Uterus (tissue), 4 donors: ENCODE results near the gene MTUS2. TPM values are rescaled to one million over a fixed set of nuclear protein-coding genes. Genes with fewer than 3 reads are reported as not detected.

Experiments
- DNase-seq, 2 donors: peaks; one replicate each; pipeline ENCODE4 v3.0.0-alpha.2; 2019 to 2020
- H3K27ac ChIP-seq, 2 donors: fragments of 200-600 bp; sonication (generic); 1 replicate in 1 of 2; 2 replicates in 1 of 2; pipeline ENCODE4 v1.5.1; 2016 to 2018
- H3K27me3 ChIP-seq, 2 donors: fragments of 200-600 bp; sonication (generic); one replicate each; pipeline ENCODE4 v1.5.1; 2018 to 2019; ENCODE audit warnings: control low read depth in 1 of 2
- H3K36me3 ChIP-seq, 2 donors: fragments of 200-600 bp; sonication (generic); one replicate each; pipeline ENCODE4 v1.5.1; 2019; ENCODE audit warnings: control low read depth in 1 of 2
- H3K4me1 ChIP-seq, 2 donors: fragments of 200-600 bp; sonication (generic); one replicate each; pipeline ENCODE4 v1.5.1; 2018 to 2019; ENCODE audit warnings: control low read depth in 1 of 2
- H3K4me3 ChIP-seq, 2 donors: fragments of 200-600 bp; sonication (generic); 1 replicate in 1 of 2; 2 replicates in 1 of 2; pipeline ENCODE4 v1.5.1; 2018 to 2019; ENCODE audit warnings: mild to moderate bottlenecking in 1 of 2
- H3K9me3 ChIP-seq, 2 donors: fragments of 200-600 bp; sonication (generic); one replicate each; pipeline ENCODE4 v1.5.1; 2019; ENCODE audit warnings: control low read depth in 1 of 2
- POLR2A ChIP-seq, 2 donors: fragments of 450-650 bp; IDR thresholded peaks; one replicate each; pipeline ENCODE4 v1.6.1; 2016; ENCODE audit warnings: antibody characterized with exemption in 2 of 2, mild to moderate bottlenecking in 1 of 2, moderate library complexity in 1 of 2
- intact Hi-C: fragments of 100-400 bp; cut with DNase I; formaldehyde crosslinking; loops from one replicate; pipeline ENCODE4 v1.15.1; 2023; ENCODE audit warnings: low total_unique reads
- total RNA-seq, 4 donors: library from RNA; depleted of rRNA in 3 of 4; stranded (reverse); fragments of >200 nt in 3 of 4; gene quantifications; one replicate each; pipeline versions ENCODE4 v1.1.0 to v1.2.4, GENCODE V29; 2014 to 2023
- TF ChIP-seq, protein P1 (sequence below), 4 experiments: fragments of 200-600 bp in 2 of 4; fragments of 450-650 bp in 2 of 4; sonication (generic) in 2 of 4; IDR thresholded peaks; one replicate each; pipeline ENCODE4 v1.5.1; 2016 to 2019; ENCODE audit warnings: antibody characterized with exemption in 4 of 4, mild to moderate bottlenecking in 2 of 4, moderate library complexity in 1 of 4
- donor health status: DM: yes; HTN: yes; CAD: no.

MTUS2 gene
- total RNA-seq, 4 donors from 2014 or later = 0.26 to 4.0 (median 3.6) TPM; not detected in 1

DNA sequence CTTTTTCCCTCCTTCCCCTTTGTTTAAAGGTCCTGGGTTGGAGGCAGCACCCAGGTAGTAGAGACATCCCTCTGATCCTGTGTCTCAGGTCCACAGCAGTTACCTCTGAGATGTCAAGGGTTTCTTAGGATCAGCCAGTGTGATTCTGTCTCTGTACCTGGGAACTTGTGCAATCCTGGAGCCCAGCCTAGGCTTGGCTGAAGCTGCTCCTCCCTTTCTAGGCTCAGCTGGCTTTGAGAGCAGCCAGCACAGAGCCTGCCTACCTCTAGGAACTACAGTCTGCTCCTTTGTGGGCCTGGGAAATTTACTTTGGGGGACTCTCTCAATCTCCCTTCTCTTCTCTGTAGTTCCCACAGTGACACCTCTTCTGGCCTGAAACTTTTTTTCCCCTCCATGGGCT, 171.6 kb downstream of the MTUS2 start:
- H3K4me3 ChIP-seq = no peak overlapping the region
- intact Hi-C loops = no loop called here
- H3K9me3 ChIP-seq = no peaks in the 10 kb centered on the region
- no peak for DNase-seq
- TF ChIP-seq, protein P1, sequence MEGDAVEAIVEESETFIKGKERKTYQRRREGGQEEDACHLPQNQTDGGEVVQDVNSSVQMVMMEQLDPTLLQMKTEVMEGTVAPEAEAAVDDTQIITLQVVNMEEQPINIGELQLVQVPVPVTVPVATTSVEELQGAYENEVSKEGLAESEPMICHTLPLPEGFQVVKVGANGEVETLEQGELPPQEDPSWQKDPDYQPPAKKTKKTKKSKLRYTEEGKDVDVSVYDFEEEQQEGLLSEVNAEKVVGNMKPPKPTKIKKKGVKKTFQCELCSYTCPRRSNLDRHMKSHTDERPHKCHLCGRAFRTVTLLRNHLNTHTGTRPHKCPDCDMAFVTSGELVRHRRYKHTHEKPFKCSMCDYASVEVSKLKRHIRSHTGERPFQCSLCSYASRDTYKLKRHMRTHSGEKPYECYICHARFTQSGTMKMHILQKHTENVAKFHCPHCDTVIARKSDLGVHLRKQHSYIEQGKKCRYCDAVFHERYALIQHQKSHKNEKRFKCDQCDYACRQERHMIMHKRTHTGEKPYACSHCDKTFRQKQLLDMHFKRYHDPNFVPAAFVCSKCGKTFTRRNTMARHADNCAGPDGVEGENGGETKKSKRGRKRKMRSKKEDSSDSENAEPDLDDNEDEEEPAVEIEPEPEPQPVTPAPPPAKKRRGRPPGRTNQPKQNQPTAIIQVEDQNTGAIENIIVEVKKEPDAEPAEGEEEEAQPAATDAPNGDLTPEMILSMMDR (IDR thresholded peaks at IDR 0.05) = no peak
- TF ChIP-seq POLR2A (IDR thresholded peaks at IDR 0.05) = no peak
- no peaks in the 10 kb centered on the region for H3K4me1 ChIP-seq
- no peak overlapping the region for H3K27ac ChIP-seq
- H3K27me3 ChIP-seq = no peaks in the 10 kb centered on the region
- no peaks in the 10 kb centered on the region for H3K36me3 ChIP-seq

DNA sequence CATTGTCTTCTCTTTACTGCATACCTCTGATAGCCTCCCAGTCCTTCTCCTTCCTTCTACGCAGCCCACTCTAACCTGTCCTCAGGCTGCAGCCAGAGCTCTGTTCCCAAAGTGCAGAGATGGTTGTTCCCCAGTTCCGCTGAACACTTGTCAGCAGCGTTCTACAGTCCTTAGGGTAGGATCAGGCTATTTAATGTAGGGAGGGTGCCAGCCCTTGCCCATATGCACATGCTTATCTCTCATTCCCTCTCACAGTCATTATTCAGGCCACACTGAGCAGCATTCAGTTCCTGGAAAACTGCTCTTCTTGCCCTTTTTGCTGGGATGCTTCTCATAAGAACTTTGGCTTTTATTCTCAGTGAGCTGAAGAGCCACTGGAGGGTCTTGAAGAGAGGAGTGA, 180.7 kb downstream of the MTUS2 start:
- Histone ChIP-seq H3K27ac (no peak overlapping the region), H3K9me3 (no peaks in the 10 kb centered on the region), H3K36me3 (no peaks in the 10 kb centered on the region), H3K27me3 (no peaks in the 10 kb centered on the region), H3K4me1 (no peaks in the 10 kb centered on the region), H3K4me3 (no peak overlapping the region)
- intact Hi-C loops = no loop called here
- DNase-seq = no peak
- TF ChIP-seq POLR2A (IDR thresholded peaks at IDR 0.05) = no peak
- TF ChIP-seq, protein P1 (IDR thresholded peaks at IDR 0.05) = no peak

DNA sequence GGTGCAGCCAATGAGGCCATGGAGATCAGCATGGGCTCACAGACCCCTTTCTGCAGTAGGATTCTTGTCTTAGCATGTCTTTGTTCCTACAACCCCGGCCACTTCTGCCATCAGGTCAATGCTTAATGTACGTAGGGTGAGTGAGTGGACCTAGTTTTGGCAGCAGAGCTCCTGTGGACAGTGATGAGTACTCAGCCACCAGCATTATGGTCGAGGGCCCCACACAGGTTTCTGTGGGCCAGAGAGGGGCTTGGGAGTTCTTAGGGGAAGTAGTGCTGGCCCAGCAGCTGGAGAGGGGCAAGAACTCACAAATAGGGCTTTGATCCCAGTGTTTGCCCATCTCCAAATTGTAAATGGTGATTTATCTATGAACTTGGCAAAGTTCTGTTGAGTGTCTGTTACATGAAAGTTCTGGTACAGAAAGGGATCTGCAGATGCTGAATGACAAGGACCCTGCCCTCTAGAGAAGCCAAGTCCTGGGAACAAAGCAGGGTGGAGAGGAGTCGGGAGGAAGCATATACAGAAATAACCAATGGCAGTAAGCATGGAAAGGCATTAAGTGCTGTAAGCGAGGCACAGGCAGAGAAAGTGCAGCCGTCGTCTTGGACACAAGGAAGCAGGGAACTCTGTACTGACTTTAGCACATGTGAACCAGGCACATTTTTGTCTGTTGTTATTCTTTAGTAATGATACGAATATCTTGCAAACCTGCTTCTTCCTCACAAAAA, 185.1 kb downstream of the MTUS2 start:
- H3K4me1 ChIP-seq = no peaks in the 10 kb centered on the region
- no peak for TF ChIP-seq POLR2A (IDR thresholded peaks at IDR 0.05)
- TF ChIP-seq, protein P1 (IDR thresholded peaks at IDR 0.05) = no peak
- H3K27me3 ChIP-seq = no peaks in the 10 kb centered on the region
- no peak overlapping the region for H3K27ac ChIP-seq
- no peak overlapping the region for H3K4me3 ChIP-seq
- no peaks in the 10 kb centered on the region for H3K9me3 ChIP-seq
- no peaks in the 10 kb centered on the region for H3K36me3 ChIP-seq
- intact Hi-C loops = no loop called here
- no peak for DNase-seq

DNA sequence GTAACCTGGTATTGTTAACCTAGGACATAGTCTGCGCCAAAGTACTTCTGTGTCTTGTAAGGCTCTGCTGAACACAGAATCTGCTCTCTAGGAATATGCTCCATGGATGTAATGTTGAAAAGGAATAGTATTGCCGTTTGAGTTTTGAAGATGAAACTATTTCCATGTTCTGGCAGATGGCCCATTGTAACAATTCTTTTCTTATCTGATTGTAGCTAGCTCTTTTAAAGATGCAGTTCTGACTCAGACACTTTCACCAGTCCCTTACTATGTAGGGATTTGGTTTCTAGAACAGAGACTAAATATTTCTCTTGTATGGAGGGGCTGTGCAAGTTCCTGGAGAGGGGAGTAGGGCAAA, 185.6 kb downstream of the MTUS2 start:
- H3K4me3 ChIP-seq = no peak overlapping the region
- H3K9me3 ChIP-seq = no peaks in the 10 kb centered on the region
- no peak for DNase-seq
- no peaks in the 10 kb centered on the region for H3K27me3 ChIP-seq
- intact Hi-C loops = no loop called here
- no peaks in the 10 kb centered on the region for H3K4me1 ChIP-seq
- H3K27ac ChIP-seq = no peak overlapping the region
- H3K36me3 ChIP-seq = no peaks in the 10 kb centered on the region
- TF ChIP-seq POLR2A (IDR thresholded peaks at IDR 0.05) = no peak
- TF ChIP-seq, protein P1 (IDR thresholded peaks at IDR 0.05) = no peak

DNA sequence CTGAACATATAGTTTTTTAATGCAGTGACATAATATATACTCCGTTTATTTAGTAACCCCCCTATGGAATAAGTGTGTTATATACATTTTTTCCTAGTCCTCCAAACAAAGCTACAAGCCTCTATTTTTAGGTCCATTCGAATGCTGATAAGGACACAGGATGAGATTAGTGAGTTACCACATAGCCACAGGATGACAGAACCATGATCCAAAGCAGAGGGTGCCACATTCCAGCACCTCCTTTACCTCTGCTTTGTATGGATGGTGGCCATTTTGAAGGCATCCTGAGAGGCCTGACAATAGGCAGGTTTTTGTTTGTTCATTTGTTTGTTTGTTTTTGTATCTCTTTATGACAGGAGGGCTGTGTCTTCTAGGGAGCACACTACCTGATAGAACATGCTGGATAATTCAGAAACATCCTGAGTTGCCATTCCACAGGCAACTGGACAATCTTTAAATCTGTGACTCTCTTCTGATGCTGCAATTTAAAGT, 186.3 kb downstream of the MTUS2 start:
- DNase-seq = no peak
- no peaks in the 10 kb centered on the region for H3K9me3 ChIP-seq
- no peaks in the 10 kb centered on the region for H3K36me3 ChIP-seq
- no peaks in the 10 kb centered on the region for H3K27me3 ChIP-seq
- no peak overlapping the region for H3K4me3 ChIP-seq
- H3K4me1 ChIP-seq = no peaks in the 10 kb centered on the region
- no peak overlapping the region for H3K27ac ChIP-seq
- TF ChIP-seq, protein P1 (IDR thresholded peaks at IDR 0.05) = no peak
- TF ChIP-seq POLR2A (IDR thresholded peaks at IDR 0.05) = no peak
- intact Hi-C loops = no loop called here
